ENCODE measurements around the gene IFFO2.

The IFFO2 gene

GRCh38 chr1:18923756-18924211, 32.7 kb downstream of the IFFO2 start:
- no peak for DNase-seq
- Histone ChIP-seq H4K12ac (ENCODE audit: low read depth, low read length) (no peak overlapping the region), H3K79me2 (ENCODE audit: control insufficient read depth, insufficient read depth, low read length, poor library complexity) (peaks cover 22% of the 10 kb centered on the region), H4K8ac (ENCODE audit: low read depth, low read length) (peak overlapping the region; percentile 17), H2BK5ac (ENCODE audit: low read depth, low read length, poor library complexity) (peak overlapping the region; percentile 73), H3K14ac (ENCODE audit: low read length) (peak overlapping the region; percentile 12), H3K18ac (ENCODE audit: low read length) (peak overlapping the region; percentile 30), H2AFZ (ENCODE audit: insufficient read depth, low read length, poor library complexity) (no peak overlapping the region), H3K36me3 (ENCODE audit: control insufficient read depth in 1 of 2, insufficient read depth in 2 of 2, low read length in 2 of 2) (peaks cover 5 to 9% of the 10 kb centered on the region in 2 experiments), H2BK120ac (ENCODE audit: insufficient read depth, low read length, poor library complexity) (peak overlapping the region; percentile 82), H3K27ac (ENCODE audit: low read depth, low read length) (no peak overlapping the region), H2BK12ac (ENCODE audit: low read length) (peak overlapping the region; percentile 76), H3K4me3 (ENCODE audit: low read depth, low read length) (no peak overlapping the region), H3K4me1 (ENCODE audit: control insufficient read depth in 1 of 2, insufficient read depth in 2 of 2, low read length in 2 of 2) (peaks cover 50 to 62% of the 10 kb centered on the region in 2 experiments), H3K79me1 (ENCODE audit: low read length) (peaks cover 47% of the 10 kb centered on the region), H2AK5ac (ENCODE audit: low read length) (no peak overlapping the region), H3K4ac (ENCODE audit: low read depth, low read length) (peak overlapping the region; percentile 11), H3K9me3 (ENCODE audit: insufficient read depth, low read depth, low read length) (peaks cover 1% of the 10 kb centered on the region), H3K4me2 (ENCODE audit: low read length) (no peak overlapping the region), H3K27me3 (ENCODE audit: insufficient read depth, low read length) (no peaks in the 10 kb centered on the region), H3K23ac (ENCODE audit: low read length) (no peak overlapping the region), H4K91ac (ENCODE audit: low read depth, low read length) (peak overlapping the region; percentile 57), H3K9ac (ENCODE audit: low read length) (no peak overlapping the region)
- WGBS (ENCODE audit: extremely low coverage, insufficient coverage, insufficient read length): no CpG with 5 or more reads among the region's 14 CpGs

GRCh38 chr1:18922848-18923755, 33.4 kb downstream of the IFFO2 start:
- Histone ChIP-seq H4K91ac (ENCODE audit: low read depth, low read length) (peak overlapping the region; percentile 90), H3K4me2 (ENCODE audit: low read length) (no peak overlapping the region), H3K79me1 (ENCODE audit: low read length) (peaks cover 53% of the 10 kb centered on the region), H3K23ac (ENCODE audit: low read length) (no peak overlapping the region), H3K79me2 (ENCODE audit: control insufficient read depth, insufficient read depth, low read length, poor library complexity) (peaks cover 23% of the 10 kb centered on the region), H4K12ac (ENCODE audit: low read depth, low read length) (peak overlapping the region; percentile 14), H2BK5ac (ENCODE audit: low read depth, low read length, poor library complexity) (peak overlapping the region; percentile 73), H3K4ac (ENCODE audit: low read depth, low read length) (peak overlapping the region; percentile 36), H2BK120ac (ENCODE audit: insufficient read depth, low read length, poor library complexity) (peak overlapping the region; percentile 82), H4K8ac (ENCODE audit: low read depth, low read length) (peak overlapping the region; percentile 50), H3K14ac (ENCODE audit: low read length) (peak overlapping the region; percentile 70), H3K9ac (ENCODE audit: low read length) (no peak overlapping the region), H2AFZ (ENCODE audit: insufficient read depth, low read length, poor library complexity) (peak overlapping the region; percentile 38), H2BK12ac (ENCODE audit: low read length) (peak overlapping the region; percentile 76), H3K18ac (ENCODE audit: low read length) (peak overlapping the region; percentile 64), H3K27me3 (ENCODE audit: insufficient read depth, low read length) (no peaks in the 10 kb centered on the region), H3K36me3 (ENCODE audit: control insufficient read depth in 1 of 2, insufficient read depth in 2 of 2, low read length in 2 of 2) (peaks cover 9 to 14% of the 10 kb centered on the region in 2 experiments), H3K4me3 (ENCODE audit: low read depth, low read length) (no peak overlapping the region), H3K9me3 (ENCODE audit: insufficient read depth, low read depth, low read length) (no peaks in the 10 kb centered on the region), H2AK5ac (ENCODE audit: low read length) (peak overlapping the region; percentile 16), H3K4me1 (ENCODE audit: control insufficient read depth in 1 of 2, insufficient read depth in 2 of 2, low read length in 2 of 2) (peaks cover 56 to 69% of the 10 kb centered on the region in 2 experiments), H3K27ac (ENCODE audit: low read depth, low read length) (peak overlapping the region; percentile 86)
- DNase-seq: no peak
- WGBS (ENCODE audit: extremely low coverage, insufficient coverage, insufficient read length): no CpG with 5 or more reads among the region's 18 CpGs

- no peaks in the 10 kb centered on the region for H3K27me3 ChIP-seq (ENCODE audit: insufficient read depth, low read length)
- peaks cover 24% of the 10 kb centered on the region for H3K79me2 ChIP-seq (ENCODE audit: control insufficient read depth, insufficient read depth, low read length, poor library complexity)
- WGBS (ENCODE audit: extremely low coverage, insufficient coverage, insufficient read length): no CpG with 5 or more reads among the region's 8 CpGs
Observed at GRCh38 chr1:18922319-18922726, 34.2 kb downstream of the IFFO2 start.

GRCh38 chr1:18921516-18922251, 34.8 kb downstream of the IFFO2 start:
- Histone ChIP-seq H4K12ac (ENCODE audit: low read depth, low read length) (no peak overlapping the region), H3K9ac (ENCODE audit: low read length) (no peak overlapping the region), H3K14ac (ENCODE audit: low read length) (peak overlapping the region; percentile 28), H3K27ac (ENCODE audit: low read depth, low read length) (peak overlapping the region; percentile 88), H3K4me2 (ENCODE audit: low read length) (peak overlapping the region; percentile 5), H4K91ac (ENCODE audit: low read depth, low read length) (peak overlapping the region; percentile 80), H4K8ac (ENCODE audit: low read depth, low read length) (peak overlapping the region; percentile 35), H3K79me2 (ENCODE audit: control insufficient read depth, insufficient read depth, low read length, poor library complexity) (peaks cover 20% of the 10 kb centered on the region), H3K27me3 (ENCODE audit: insufficient read depth, low read length) (no peaks in the 10 kb centered on the region), H3K4me3 (ENCODE audit: low read depth, low read length) (no peak overlapping the region), H2BK5ac (ENCODE audit: low read depth, low read length, poor library complexity) (peak overlapping the region; percentile 62), H3K36me3 (ENCODE audit: control insufficient read depth in 1 of 2, insufficient read depth in 2 of 2, low read length in 2 of 2) (peaks cover 23 to 27% of the 10 kb centered on the region in 2 experiments), H2AK5ac (ENCODE audit: low read length) (peak overlapping the region; percentile 70), H3K79me1 (ENCODE audit: low read length) (peaks cover 53% of the 10 kb centered on the region), H2AFZ (ENCODE audit: insufficient read depth, low read length, poor library complexity) (no peak overlapping the region), H3K23ac (ENCODE audit: low read length) (no peak overlapping the region), H2BK12ac (ENCODE audit: low read length) (peak overlapping the region; percentile 83), H3K9me3 (ENCODE audit: insufficient read depth, low read depth, low read length) (no peaks in the 10 kb centered on the region), H3K4ac (ENCODE audit: low read depth, low read length) (peak overlapping the region; percentile 28), H3K18ac (ENCODE audit: low read length) (peak overlapping the region; percentile 68), H3K4me1 (ENCODE audit: control insufficient read depth in 1 of 2, insufficient read depth in 2 of 2, low read length in 2 of 2) (peaks cover 51 to 59% of the 10 kb centered on the region in 2 experiments), H2BK120ac (ENCODE audit: insufficient read depth, low read length, poor library complexity) (peak overlapping the region; percentile 51)
- no CpG with 5 or more reads among the region's 17 CpGs for WGBS (ENCODE audit: extremely low coverage, insufficient coverage, insufficient read length)
- DNase-seq: no peak

More at GRCh38 chr1:18922319-18922726, 34.2 kb downstream of the IFFO2 start:
- H3K79me1 ChIP-seq (ENCODE audit: low read length): peaks cover 58% of the 10 kb centered on the region
- peak overlapping the region; percentile 90 for H4K91ac ChIP-seq (ENCODE audit: low read depth, low read length)
- H2BK12ac ChIP-seq (ENCODE audit: low read length): peak overlapping the region; percentile 76
- H2AFZ ChIP-seq (ENCODE audit: insufficient read depth, low read length, poor library complexity): peak overlapping the region; percentile 38
- peak overlapping the region; percentile 82 for H2BK120ac ChIP-seq (ENCODE audit: insufficient read depth, low read length, poor library complexity)
- H3K27ac ChIP-seq (ENCODE audit: low read depth, low read length): peak overlapping the region; percentile 88
- peak overlapping the region; percentile 73 for H2BK5ac ChIP-seq (ENCODE audit: low read depth, low read length, poor library complexity)
- H2AK5ac ChIP-seq (ENCODE audit: low read length): peak overlapping the region; percentile 70
- no peak overlapping the region for H3K4ac ChIP-seq (ENCODE audit: low read depth, low read length)
- no peak overlapping the region for H3K23ac ChIP-seq (ENCODE audit: low read length)
- H3K4me2 ChIP-seq (ENCODE audit: low read length): peak overlapping the region; percentile 7
- peak overlapping the region; percentile 64 for H3K18ac ChIP-seq (ENCODE audit: low read length)
- peak in 1 of 2 donors; percentile 30 for DNase-seq
- H3K14ac ChIP-seq (ENCODE audit: low read length): peak overlapping the region; percentile 70
- H3K4me3 ChIP-seq (ENCODE audit: low read depth, low read length): no peak overlapping the region
- H3K4me1 ChIP-seq (ENCODE audit: control insufficient read depth in 1 of 2, insufficient read depth in 2 of 2, low read length in 2 of 2): peaks cover 57 to 65% of the 10 kb centered on the region in 2 experiments
- peaks cover 17 to 20% of the 10 kb centered on the region in 2 experiments for H3K36me3 ChIP-seq (ENCODE audit: control insufficient read depth in 1 of 2, insufficient read depth in 2 of 2, low read length in 2 of 2)
- peak overlapping the region; percentile 50 for H4K8ac ChIP-seq (ENCODE audit: low read depth, low read length)
- H4K12ac ChIP-seq (ENCODE audit: low read depth, low read length): no peak overlapping the region
- H3K9me3 ChIP-seq (ENCODE audit: insufficient read depth, low read depth, low read length): no peaks in the 10 kb centered on the region
- H3K9ac ChIP-seq (ENCODE audit: low read length): no peak overlapping the region

All from trophoblast cell (in vitro differentiated cells and primary cell).